MCF 10A (cell line): ENCODE results near the gene PROK1. TPM values are rescaled to one million over a fixed set of nuclear protein-coding genes. Genes with fewer than 3 reads are reported as not detected.

Experiments
- BruUV-seq: library from RNA; stranded (reverse); fragments of 400-500 nt; replicated peaks from 2 replicates; lab custom pipeline; 2021; lab: Mats Ljungman, UMichigan
- CTCF ChIA-PET: fragments of 300-600 bp; sonication (Branson Sonifier 250); formaldehyde crosslinking; extraction: SDS; loops from one replicate; lab custom pipeline; 2021; ENCODE audit warnings: antibody characterized with exemption, inconsistent platforms; lab: Yijun Ruan, JAX
- POLR2A ChIA-PET: fragments of 300-600, 350-650 bp; sonication (Branson Sonifier 250); formaldehyde crosslinking; extraction: SDS; loops from one replicate; lab custom pipeline; 2020; ENCODE audit warnings: antibody characterized with exemption, inconsistent platforms; lab: Yijun Ruan, JAX
- DNase-seq: peaks from one replicate; pipeline ENCODE4 v3.0.0-alpha.2; 2018; ENCODE audit not compliant: unreplicated experiment
- H3K27ac Mint-ChIP-seq: one replicate; pipeline ENCODE4 v1.8.0; 2022; ENCODE audit warnings: mild to moderate bottlenecking, low read depth, mixed read lengths; ENCODE audit not compliant: unreplicated experiment
- H3K27me3 Mint-ChIP-seq: one replicate; pipeline ENCODE4 v1.8.0; 2022; ENCODE audit warnings: mixed read lengths; ENCODE audit not compliant: insufficient read depth, unreplicated experiment
- H3K36me3 Mint-ChIP-seq: one replicate; pipeline ENCODE4 v1.8.0; 2022; ENCODE audit warnings: mild to moderate bottlenecking, moderate library complexity, mixed read lengths; ENCODE audit not compliant: insufficient read depth, unreplicated experiment
- H3K4me1 Mint-ChIP-seq: one replicate; pipeline ENCODE4 v1.8.0; 2022; ENCODE audit warnings: mixed read lengths; ENCODE audit not compliant: insufficient read depth, unreplicated experiment
- H3K4me3 Mint-ChIP-seq: one replicate; pipeline ENCODE4 v1.8.0; 2022; ENCODE audit warnings: mild to moderate bottlenecking, moderate library complexity, mixed read lengths; ENCODE audit not compliant: unreplicated experiment
- H3K9me3 Mint-ChIP-seq: one replicate; pipeline ENCODE4 v1.8.0; 2022; ENCODE audit warnings: mixed read lengths; ENCODE audit not compliant: unreplicated experiment
- intact Hi-C: fragments of 100-400 bp; cut with micrococcal nuclease; formaldehyde crosslinking; loops from 2 replicates; pipeline ENCODE4 v1.14.1; 2022
- total RNA-seq: library from RNA; stranded (reverse); gene quantifications from 2 replicates; pipeline ENCODE4 v1.2.3, GENCODE V29; 2022
- TF ChIP-seq, protein P1 (sequence below): fragments of 200-600 bp; IDR thresholded peaks from one replicate; pipeline ENCODE4 v1.8.0; 2022; ENCODE audit warnings: antibody characterized with exemption, mild to moderate bottlenecking; ENCODE audit not compliant: unreplicated experiment

PROK1 gene
- total RNA-seq, 1 experiment from 2014 or later: not detected

GRCh38 chr1:110441888-110442287, 9.1 kb upstream of the PROK1 start:
- Mint-ChIP-seq H3K4me3 (no peak overlapping the region), H3K27ac (no peak overlapping the region), H3K9me3 (no peaks in the 10 kb centered on the region), H3K36me3 (no peaks in the 10 kb centered on the region), H3K4me1 (peaks cover 21% of the 10 kb centered on the region), H3K27me3 (peaks cover 11% of the 10 kb centered on the region)
- no peak for DNase-seq
- CTCF ChIA-PET: interaction anchor here (0.6 to 8.5 kb wide), 7 partner anchors 8 to 431 kb away, joined by 3 to 59 read pairs (median 8); no protein-coding TSS in a partner anchor
- intact Hi-C loops: no loop called here
- BruUV-seq: no TSS peak
- TF ChIP-seq, protein P1, sequence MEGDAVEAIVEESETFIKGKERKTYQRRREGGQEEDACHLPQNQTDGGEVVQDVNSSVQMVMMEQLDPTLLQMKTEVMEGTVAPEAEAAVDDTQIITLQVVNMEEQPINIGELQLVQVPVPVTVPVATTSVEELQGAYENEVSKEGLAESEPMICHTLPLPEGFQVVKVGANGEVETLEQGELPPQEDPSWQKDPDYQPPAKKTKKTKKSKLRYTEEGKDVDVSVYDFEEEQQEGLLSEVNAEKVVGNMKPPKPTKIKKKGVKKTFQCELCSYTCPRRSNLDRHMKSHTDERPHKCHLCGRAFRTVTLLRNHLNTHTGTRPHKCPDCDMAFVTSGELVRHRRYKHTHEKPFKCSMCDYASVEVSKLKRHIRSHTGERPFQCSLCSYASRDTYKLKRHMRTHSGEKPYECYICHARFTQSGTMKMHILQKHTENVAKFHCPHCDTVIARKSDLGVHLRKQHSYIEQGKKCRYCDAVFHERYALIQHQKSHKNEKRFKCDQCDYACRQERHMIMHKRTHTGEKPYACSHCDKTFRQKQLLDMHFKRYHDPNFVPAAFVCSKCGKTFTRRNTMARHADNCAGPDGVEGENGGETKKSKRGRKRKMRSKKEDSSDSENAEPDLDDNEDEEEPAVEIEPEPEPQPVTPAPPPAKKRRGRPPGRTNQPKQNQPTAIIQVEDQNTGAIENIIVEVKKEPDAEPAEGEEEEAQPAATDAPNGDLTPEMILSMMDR: no peak
- POLR2A ChIA-PET: interaction anchor here (0.6 to 2.4 kb wide), 7 partner anchors 9 to 102 kb away, joined by 3 to 6 read pairs (median 3); partner anchors contain the start of genes PROK1 and RBM15

DNA sequence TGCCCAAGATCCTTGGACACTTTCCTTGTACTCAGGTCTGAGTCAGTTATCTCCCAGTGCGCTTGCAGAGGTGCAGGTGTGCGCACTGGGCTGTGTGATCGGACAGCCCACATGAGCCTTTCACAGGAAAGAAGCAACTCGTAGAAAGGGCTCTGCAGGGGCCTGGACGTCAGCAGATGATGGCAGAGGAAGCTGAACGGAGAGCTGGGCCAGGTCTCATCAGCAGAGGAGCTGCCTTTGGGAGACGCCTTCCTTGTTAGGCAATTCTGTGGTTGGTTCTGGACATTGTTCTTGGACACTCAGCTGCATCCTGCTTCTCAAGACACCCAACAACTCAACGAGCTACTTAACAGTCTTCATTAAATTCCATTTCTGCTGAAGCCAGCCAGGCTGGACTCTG, 7.5 kb upstream of the PROK1 start:
- peaks cover 26% of the 10 kb centered on the region for H3K4me1 Mint-ChIP-seq
- H3K36me3 Mint-ChIP-seq: no peaks in the 10 kb centered on the region
- no peaks in the 10 kb centered on the region for H3K9me3 Mint-ChIP-seq
- no peak overlapping the region for H3K27ac Mint-ChIP-seq
- TF ChIP-seq, protein P1: no peak
- POLR2A ChIA-PET: interaction anchor here (0.9 to 1.3 kb wide), 2 partner anchors 10 kb away, joined by 3 to 4 read pairs; no protein-coding TSS in a partner anchor
- BruUV-seq: no TSS peak
- DNase-seq: no peak
- no peak overlapping the region for H3K4me3 Mint-ChIP-seq
- CTCF ChIA-PET: interaction anchor here (0.6 to 8.5 kb wide), 6 partner anchors 9 to 241 kb away, joined by 3 to 59 read pairs (median 5); no protein-coding TSS in a partner anchor
- peaks cover 26% of the 10 kb centered on the region for H3K27me3 Mint-ChIP-seq
- intact Hi-C loops: no loop called here

DNA sequence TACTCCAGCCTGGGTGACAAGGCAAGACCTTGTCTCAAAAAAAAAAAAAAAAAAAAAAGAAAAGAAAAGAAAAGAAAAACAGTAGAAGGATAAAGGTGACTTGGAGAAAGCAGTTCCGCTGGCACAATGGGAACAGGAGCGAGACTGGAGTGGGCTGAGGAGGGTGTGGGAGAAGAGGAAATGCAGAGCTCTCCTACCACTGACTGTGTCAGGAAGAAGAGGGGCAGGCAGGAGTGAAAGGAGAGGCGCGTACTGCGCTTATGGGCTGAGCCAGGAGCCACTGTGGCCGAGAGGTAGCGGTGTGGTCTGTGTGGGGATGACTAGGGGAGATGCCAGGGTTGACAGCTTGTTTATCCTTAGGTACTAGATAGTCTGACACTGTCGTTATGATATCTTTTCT, 6.4 kb upstream of the PROK1 start:
- CTCF ChIA-PET: interaction anchor here (0.9 to 8.5 kb wide), 4 partner anchors 11 to 32 kb away, joined by 4 to 59 read pairs (median 6); no protein-coding TSS in a partner anchor
- H3K27me3 Mint-ChIP-seq: peaks cover 37% of the 10 kb centered on the region
- BruUV-seq: no TSS peak

More for the DNA sequence above, 6.4 kb upstream of the PROK1 start:
- Mint-ChIP-seq H3K36me3 (no peaks in the 10 kb centered on the region), H3K4me3 (no peak overlapping the region), H3K27ac (peak overlapping the region; percentile 29), H3K9me3 (no peaks in the 10 kb centered on the region), H3K4me1 (peaks cover 26% of the 10 kb centered on the region)
- DNase-seq: no peak
- POLR2A ChIA-PET: no interaction called here
- TF ChIP-seq, protein P1: no peak
- intact Hi-C loops: no loop called here
